Testis (tissue), 2 donors: ENCODE measurements around the gene DACT3.

Source experiments
- CTCF ChIP-seq, 3 experiments: fragments of 450-650 bp in 2 of 3; fragments of 200-600 bp in 1 of 3; sonication (generic) in 1 of 3; IDR thresholded peaks; one replicate each; pipeline ENCODE4 v1.5.1; 2016 to 2019; ENCODE audit warnings: antibody characterized with exemption in 3 of 3, mild to moderate bottlenecking in 2 of 3, moderate library complexity in 1 of 3
- POLR2A ChIP-seq: fragments of 450-650 bp; IDR thresholded peaks from one replicate; pipeline ENCODE4 v1.6.1; 2017; ENCODE audit warnings: antibody characterized with exemption, mild to moderate bottlenecking, moderate library complexity

GRCh38 chr19:46698395-46699321 lies 37.7 kb upstream of the DACT3 start:
- TF ChIP-seq CTCF (IDR thresholded peaks at IDR 0.05) = no peak
- no peak for TF ChIP-seq POLR2A
